T-cell (primary cell): Measurements from ENCODE around the gene TAF3. TPM values are rescaled to one million over a fixed set of nuclear protein-coding genes. Genes with fewer than 3 reads are reported as not detected.
A peak's percentile ranks its signal among the peaks of the same experiment; 100 is the strongest.

ENCODE experiments used
- ATAC-seq, 4 experiments: fragments of 200-7000 bp in 3 of 4; fragments of 150-1000 bp in 1 of 4; cut with Tn5 transposase; replicated peaks in 1 of 4; 1 replicate in 3 of 4; 2 replicates in 1 of 4; pipeline ENCODE4 v1.10.0; 2021; ENCODE audit warnings: moderate library complexity in 3 of 4, mild to moderate bottlenecking in 2 of 4, moderate number of reproducible peaks in 1 of 4
- CTCF ChIA-PET, 2 donors: fragments of 300-600 bp; sonication (Branson Sonifier 250); formaldehyde crosslinking; loops; one replicate each; lab custom pipeline; 2022; ENCODE audit warnings: antibody characterized with exemption in 2 of 2; lab: Charles Lee
- POLR2A ChIA-PET, 2 donors: fragments of 300-600 bp; sonication (Branson Sonifier 250); formaldehyde crosslinking; loops; one replicate each; lab custom pipeline; 2022; ENCODE audit warnings: antibody characterized with exemption in 2 of 2; lab: Charles Lee
- DNase-seq, 35 experiments: peaks; one replicate each; pipeline versions ENCODE4 v3.0.0 to v3.0.0-alpha.2; 2013 to 2023
- H3K27ac ChIP-seq: one replicate; pipeline ENCODE4 v1.5.1; 2013; ENCODE audit warnings: low read length
- H3K27me3 ChIP-seq, 2 experiments: replicated peaks in 1 of 2; 1 replicate in 1 of 2; 2 replicates in 1 of 2; pipeline versions ENCODE4 v1.6.1 to v1.7.0; 2013; ENCODE audit warnings: low read length in 1 of 2, mixed read lengths in 1 of 2; ENCODE audit not compliant: control insufficient read depth in 2 of 2, insufficient read depth in 2 of 2; ENCODE audit errors: extremely low read depth in 1 of 2
- H3K36me3 ChIP-seq, 2 donors: 1 replicate in 1 of 2; 2 replicates in 1 of 2; pipeline versions ENCODE4 v1.6.1 to v1.7.0; 2013; ENCODE audit warnings: low read length in 1 of 2; ENCODE audit not compliant: control insufficient read depth in 2 of 2, insufficient read depth in 1 of 2; ENCODE audit errors: extremely low read depth in 1 of 2
- H3K4me1 ChIP-seq, 2 experiments: 1 replicate in 1 of 2; 2 replicates in 1 of 2; pipeline versions ENCODE4 v1.6.1 to v1.7.0; 2013; ENCODE audit warnings: low read length in 2 of 2, mixed read lengths in 1 of 2; ENCODE audit not compliant: insufficient read depth in 2 of 2, control insufficient read depth in 1 of 2; ENCODE audit errors: extremely low read depth in 1 of 2
- H3K4me3 ChIP-seq, 2 donors: 1 replicate in 1 of 2; 2 replicates in 1 of 2; pipeline versions ENCODE4 v1.5.1 to v1.7.0; 2013; ENCODE audit warnings: mild to moderate bottlenecking in 2 of 2, low read length in 1 of 2, moderate library complexity in 1 of 2; ENCODE audit not compliant: control insufficient read depth in 1 of 2; ENCODE audit errors: extremely low read depth in 1 of 2
- H3K9me3 ChIP-seq: 2 replicates; pipeline ENCODE4 v1.7.0; 2013
- H3K27ac Mint-ChIP-seq, 2 donors: one replicate each; pipeline ENCODE4 v1.8.0; 2020 to 2021; ENCODE audit warnings: mild to moderate bottlenecking in 2 of 2, mixed read lengths in 2 of 2
- H3K27me3 Mint-ChIP-seq, 2 donors: one replicate each; pipeline ENCODE4 v1.8.0; 2021 to 2022; ENCODE audit warnings: mixed read lengths in 2 of 2
- H3K36me3 Mint-ChIP-seq: one replicate; pipeline ENCODE4 v1.8.0; 2021; ENCODE audit warnings: mixed read lengths
- H3K4me1 Mint-ChIP-seq, 3 donors: one replicate each; pipeline ENCODE4 v1.8.0; 2020 to 2022; ENCODE audit warnings: mixed read lengths in 3 of 3, mild to moderate bottlenecking in 1 of 3
- H3K4me3 Mint-ChIP-seq, 3 donors: one replicate each; pipeline ENCODE4 v1.8.0; 2020 to 2022; ENCODE audit warnings: mild to moderate bottlenecking in 3 of 3, mixed read lengths in 3 of 3, moderate library complexity in 3 of 3
- H3K9me3 Mint-ChIP-seq, 3 donors: one replicate each; pipeline ENCODE4 v1.8.0; 2020 to 2022; ENCODE audit warnings: mixed read lengths in 3 of 3
- WGBS: methylation state at CpG from one replicate; pipeline ENCODE4 v1.1.5; 2013; ENCODE audit warnings: missing lambda C conversion rate; ENCODE audit not compliant: insufficient coverage; 5-methylcytosine and 5-hydroxymethylcytosine counted together
- total RNA-seq, 35 experiments: library from RNA in 6 of 35; stranded (reverse) in 6 of 35; fragments of 120-200 nt in 1 of 35; gene quantifications; one replicate each; pipeline versions ENCODE4 v1.2.1 to v1.2.4 and lab custom pipeline; 2013 to 2026

TAF3 gene
- total RNA-seq, 5 donors from 2014 or later (not counting 1 experiment from before 2014, with no cell fraction given): 18.2 to 21.8 (median 20.0) TPM

DNA sequence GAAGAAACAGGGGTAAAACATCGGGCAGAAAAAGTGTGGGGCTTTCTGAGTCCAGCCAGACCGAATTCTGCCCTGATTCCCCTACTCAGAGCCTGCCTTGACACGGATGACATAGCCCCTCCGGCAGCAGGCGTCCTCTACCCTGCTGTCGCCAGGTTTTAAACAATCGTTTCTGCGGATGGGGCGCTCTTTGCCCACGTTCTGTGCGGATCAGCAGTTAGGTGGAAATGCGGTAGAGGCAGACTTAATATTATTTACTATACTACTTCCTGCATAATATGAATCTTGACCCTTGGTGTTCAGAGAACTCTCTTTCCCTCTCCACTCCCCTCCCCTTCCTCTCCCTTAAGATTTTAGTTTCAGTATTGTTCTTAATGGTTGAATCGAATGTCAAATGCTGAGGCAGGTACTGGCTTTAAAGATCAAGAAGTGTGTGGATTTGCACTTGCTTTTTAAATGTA is 238.6 kb downstream of the TAF3 start:
- DNase-seq (peak in 18 of 35 experiments; percentile 37 to 73 (median 49)), ATAC-seq (peak in 2 of 4 experiments; percentile 9 to 14)
- Mint-ChIP-seq H3K36me3 (peaks cover 26% of the 10 kb centered on the region), H3K27me3 (peaks cover 12 to 15% of the 10 kb centered on the region in 2 donors), H3K4me3 (peak overlapping the region; percentile 92 to 99 (median 95)), H3K4me1 (peaks cover 63 to 81% (median 67%) of the 10 kb centered on the region in 3 donors), H3K27ac (peak overlapping the region; percentile 98 to 99), H3K9me3 (no peaks in the 10 kb centered on the region)
- ChIA-PET POLR2A (interaction anchor here in 1 of 2 donors (1.4 kb wide), 1 partner anchor 15 kb away, joined by 4 read pairs; no protein-coding TSS in a partner anchor), CTCF (interaction anchor here (0.5 to 0.6 kb wide), 2 partner anchors 9 to 17 kb away, joined by 4 to 5 read pairs; no protein-coding TSS in a partner anchor)
- Histone ChIP-seq H3K36me3 (peaks cover 0 to 17% of the 10 kb centered on the region in 2 donors), H3K27ac (peak overlapping the region; percentile 76), H3K9me3 (no peaks in the 10 kb centered on the region), H3K4me1 (peaks cover 30 to 69% of the 10 kb centered on the region in 2 experiments), H3K4me3 (peak overlapping the region; percentile 94), H3K27me3 (peaks cover 4 to 13% of the 10 kb centered on the region in 2 experiments)
- WGBS: 0% methylated on average over 1 of the region's 13 CpGs

DNA sequence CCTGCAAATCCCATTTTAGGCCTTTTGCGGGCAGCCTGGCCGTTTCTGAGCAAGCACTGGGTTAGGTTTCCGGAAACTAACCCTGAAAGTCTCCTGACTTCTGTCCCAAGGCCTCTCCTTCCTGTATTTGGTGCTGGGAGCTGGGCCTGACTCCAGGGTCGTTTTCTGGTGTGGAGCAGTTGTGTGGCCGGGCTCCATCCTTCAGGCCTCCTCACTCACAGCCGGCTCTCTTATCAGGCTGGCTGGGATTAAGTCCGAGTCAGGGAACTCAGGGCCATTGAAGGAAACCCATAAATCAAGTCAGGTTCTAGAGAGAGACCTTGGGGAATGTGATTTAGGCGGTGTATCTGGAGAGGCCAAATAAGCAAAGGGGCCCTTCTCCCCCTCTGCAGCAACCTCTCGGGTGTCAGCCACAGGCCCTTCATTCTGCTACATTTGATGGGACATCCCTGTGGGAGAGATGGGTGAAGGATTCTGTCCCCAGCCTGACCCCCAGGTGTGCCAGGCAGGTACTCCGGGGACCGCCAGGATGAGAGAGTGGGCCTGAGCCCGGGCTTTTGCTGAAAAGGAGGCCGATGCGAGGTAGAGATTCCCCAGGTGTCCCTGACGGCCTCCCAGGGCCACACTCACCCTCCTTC is 239.4 kb downstream of the TAF3 start:
- H3K36me3 ChIP-seq: peaks cover 3 to 25% of the 10 kb centered on the region in 2 donors
- ATAC-seq: no peak
- peak overlapping the region; percentile 76 for H3K27ac ChIP-seq
- peak overlapping the region; percentile 98 to 99 for H3K27ac Mint-ChIP-seq
- peak overlapping the region; percentile 92 to 99 (median 95) for H3K4me3 Mint-ChIP-seq
- peaks cover 0 to 4% of the 10 kb centered on the region in 2 experiments for H3K27me3 ChIP-seq
- peak overlapping the region; percentile 94 for H3K4me3 ChIP-seq
- CTCF ChIA-PET: interaction anchor here in 1 of 2 donors (0.6 to 1.3 kb wide), 2 partner anchors 12 to 16 kb away, joined by 3 to 5 read pairs; no protein-coding TSS in a partner anchor
- no peaks in the 10 kb centered on the region for H3K9me3 ChIP-seq
- peaks cover 5 to 6% of the 10 kb centered on the region in 2 donors for H3K27me3 Mint-ChIP-seq
- peaks cover 63 to 81% (median 67%) of the 10 kb centered on the region in 3 donors for H3K4me1 Mint-ChIP-seq
- H3K36me3 Mint-ChIP-seq: peaks cover 31% of the 10 kb centered on the region
- H3K4me1 ChIP-seq: peaks cover 27 to 69% of the 10 kb centered on the region in 2 experiments
- no peaks in the 10 kb centered on the region for H3K9me3 Mint-ChIP-seq
- WGBS: 72% methylated on average over 4 of the region's 15 CpGs
- DNase-seq: peak in 1 of 35 experiments; percentile 20
- POLR2A ChIA-PET: interaction anchor here in 1 of 2 donors (0.9 to 1.4 kb wide), 2 partner anchors 14 to 274 kb away, joined by 4 read pairs; no protein-coding TSS in a partner anchor

DNA sequence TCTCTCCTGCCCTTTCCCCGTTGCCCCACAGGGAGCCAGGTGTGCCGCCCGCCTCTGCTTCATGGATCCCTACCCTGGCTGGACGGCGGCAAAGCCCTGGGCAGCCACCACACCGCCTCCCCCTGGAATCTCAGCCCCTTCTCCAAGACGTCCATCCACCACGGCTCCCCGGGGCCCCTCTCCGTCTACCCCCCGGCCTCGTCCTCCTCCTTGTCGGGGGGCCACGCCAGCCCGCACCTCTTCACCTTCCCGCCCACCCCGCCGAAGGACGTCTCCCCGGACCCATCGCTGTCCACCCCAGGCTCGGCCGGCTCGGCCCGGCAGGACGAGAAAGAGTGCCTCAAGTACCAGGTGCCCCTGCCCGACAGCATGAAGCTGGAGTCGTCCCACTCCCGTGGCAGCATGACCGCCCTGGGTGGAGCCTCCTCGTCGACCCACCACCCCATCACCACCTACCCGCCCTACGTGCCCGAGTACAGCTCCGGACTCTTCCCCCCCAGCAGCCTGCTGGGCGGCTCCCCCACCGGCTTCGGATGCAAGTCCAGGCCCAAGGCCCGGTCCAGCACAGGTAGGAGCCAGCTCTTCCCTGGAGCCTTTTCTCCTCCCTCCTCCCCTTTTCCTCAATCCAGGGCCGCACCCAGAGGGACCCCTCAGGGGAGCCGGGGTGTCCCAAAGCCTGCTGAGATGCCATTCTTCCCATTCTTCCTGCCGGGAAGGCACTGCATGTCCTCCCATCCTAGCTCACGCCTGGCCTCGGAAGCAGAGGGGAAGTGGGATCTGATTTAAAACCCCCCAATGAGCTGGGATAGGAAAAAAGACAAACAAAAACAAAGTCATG is 240.2 kb downstream of the TAF3 start:
- H3K4me1 ChIP-seq: peaks cover 24 to 69% of the 10 kb centered on the region in 2 experiments
- ChIA-PET CTCF (interaction anchor here (0.6 to 1.3 kb wide), 4 partner anchors 13 to 1467 kb away, joined by 3 to 5 read pairs (median 4); no protein-coding TSS in a partner anchor), POLR2A (interaction anchor here (0.7 to 2.3 kb wide), 6 partner anchors 13 to 1037 kb away, joined by 4 to 6 read pairs (median 4); no protein-coding TSS in a partner anchor)
- peak overlapping the region; percentile 85 for H3K27ac ChIP-seq
- peaks cover 64 to 82% (median 69%) of the 10 kb centered on the region in 3 donors for H3K4me1 Mint-ChIP-seq
- H3K27me3 Mint-ChIP-seq: no peaks in the 10 kb centered on the region
- peaks cover 38% of the 10 kb centered on the region for H3K36me3 Mint-ChIP-seq
- peak overlapping the region; percentile 98 to 99 for H3K27ac Mint-ChIP-seq
- peak overlapping the region; percentile 94 for H3K4me3 ChIP-seq
- DNase-seq (peak in 1 of 35 experiments; percentile 19), ATAC-seq (no peak)
- no peaks in the 10 kb centered on the region for H3K27me3 ChIP-seq
- peaks cover 4 to 33% of the 10 kb centered on the region in 2 donors for H3K36me3 ChIP-seq
- H3K9me3 ChIP-seq: no peaks in the 10 kb centered on the region
- WGBS: 79% methylated on average over 33 of the region's 45 CpGs
- H3K4me3 Mint-ChIP-seq: peak overlapping the region; percentile 92 to 99 (median 95)
- no peaks in the 10 kb centered on the region for H3K9me3 Mint-ChIP-seq

DNA sequence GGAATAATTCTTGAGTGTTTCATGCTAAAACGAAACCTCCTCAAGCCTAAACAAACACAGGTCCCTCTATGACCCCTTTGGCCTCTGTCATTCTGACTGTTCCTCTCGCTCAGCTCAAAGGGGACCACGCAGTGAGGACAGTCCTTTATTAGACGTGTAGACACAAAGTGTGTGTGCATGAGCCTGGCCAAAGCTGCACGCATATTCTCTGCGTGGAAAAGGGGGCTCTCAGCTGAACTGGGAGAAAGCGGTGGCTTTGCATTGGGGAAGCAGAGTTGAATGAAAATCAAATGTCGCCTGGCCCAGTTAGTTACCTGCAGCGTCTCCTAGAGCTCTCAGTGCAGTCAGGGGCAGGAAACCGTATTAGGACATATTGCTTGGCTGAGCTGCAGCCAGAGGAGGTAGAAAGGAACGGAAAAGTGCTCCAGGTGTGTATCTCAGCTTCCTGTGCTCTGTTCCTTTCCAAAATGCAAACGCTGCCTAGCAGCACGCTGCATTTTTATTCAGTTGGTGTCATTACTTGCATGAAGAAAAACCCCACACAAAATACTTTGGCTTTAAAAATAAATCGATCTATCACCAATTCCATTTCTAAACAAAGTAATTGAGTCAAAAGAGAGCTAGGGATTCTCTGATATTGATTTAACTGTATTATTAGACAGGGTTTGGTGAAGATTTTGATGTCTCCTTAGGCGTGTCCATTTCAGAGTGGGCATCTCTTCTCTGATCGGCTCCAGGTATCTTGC is 241.1 kb downstream of the TAF3 start:
- 47% methylated on average over 8 of the region's 16 CpGs for WGBS
- peak overlapping the region; percentile 92 to 99 (median 95) for H3K4me3 Mint-ChIP-seq
- Histone ChIP-seq H3K36me3 (peaks cover 10 to 41% of the 10 kb centered on the region in 2 donors), H3K4me1 (peaks cover 25 to 69% of the 10 kb centered on the region in 2 experiments), H3K27me3 (no peaks in the 10 kb centered on the region), H3K9me3 (no peaks in the 10 kb centered on the region), H3K27ac (peak overlapping the region; percentile 85), H3K4me3 (peak overlapping the region; percentile 67 to 94)
- H3K27me3 Mint-ChIP-seq: no peaks in the 10 kb centered on the region
- H3K27ac Mint-ChIP-seq: peak overlapping the region; percentile 98 to 99
- DNase-seq: peak in 4 of 35 experiments; percentile 27 to 58 (median 32)
- H3K9me3 Mint-ChIP-seq: no peaks in the 10 kb centered on the region
- ChIA-PET POLR2A (interaction anchor here in 1 of 2 donors (0.8 to 2.5 kb wide), 6 partner anchors 11 to 1037 kb away, joined by 4 to 17 read pairs (median 5); no protein-coding TSS in a partner anchor), CTCF (interaction anchor here (0.6 to 1.4 kb wide), 5 partner anchors 11 to 385 kb away, joined by 3 to 5 read pairs (median 4); no protein-coding TSS in a partner anchor)
- ATAC-seq: peak in 1 of 4 experiments; percentile 8
- H3K4me1 Mint-ChIP-seq: peaks cover 71 to 82% (median 74%) of the 10 kb centered on the region in 3 donors
- peaks cover 46% of the 10 kb centered on the region for H3K36me3 Mint-ChIP-seq

DNA sequence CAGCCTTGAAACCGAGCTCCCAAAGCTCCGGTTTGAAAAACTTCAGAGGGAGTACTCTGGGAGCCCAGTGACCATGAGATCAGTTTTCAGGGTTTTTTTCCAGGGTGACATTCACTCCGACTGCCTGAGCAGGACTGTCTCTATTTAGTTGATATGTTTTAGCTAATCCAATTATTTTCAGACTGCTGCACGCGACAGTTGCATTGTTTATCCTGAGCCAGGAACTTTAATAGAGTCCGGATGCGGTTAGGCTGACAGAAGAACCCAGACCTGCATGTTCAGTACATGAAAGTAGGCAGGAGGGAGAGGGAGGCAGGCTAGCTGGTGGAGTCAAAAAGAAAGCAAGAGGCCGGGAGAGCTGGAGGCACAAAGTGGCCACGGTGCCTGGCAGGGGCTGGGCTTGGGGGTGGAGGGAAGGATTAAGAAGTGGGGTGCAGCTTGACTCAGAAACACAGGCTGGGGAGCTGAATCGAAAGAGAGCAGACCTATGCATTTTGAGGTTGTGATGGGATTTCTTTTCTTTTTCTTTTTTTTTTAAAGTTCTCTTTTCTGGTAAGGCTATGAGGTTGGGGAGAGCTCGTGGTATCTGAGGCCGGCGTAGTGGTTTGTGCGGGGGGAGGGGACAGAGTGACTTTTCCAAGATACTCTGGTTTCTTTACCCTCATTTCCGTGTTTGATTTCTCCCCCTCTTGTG is 241.9 kb downstream of the TAF3 start:
- peaks cover 10 to 49% of the 10 kb centered on the region in 2 donors for H3K36me3 ChIP-seq
- no peaks in the 10 kb centered on the region for H3K27me3 Mint-ChIP-seq
- H3K27ac ChIP-seq: peak overlapping the region; percentile 85
- WGBS: 8% methylated on average over 6 of the region's 15 CpGs
- H3K27ac Mint-ChIP-seq: peak overlapping the region; percentile 98 to 99
- peaks cover 31 to 73% of the 10 kb centered on the region in 2 experiments for H3K4me1 ChIP-seq
- ChIA-PET CTCF (interaction anchor here in 1 of 2 donors (0.6 to 1.4 kb wide), 5 partner anchors 10 to 287 kb away, joined by 3 to 5 read pairs (median 4); no protein-coding TSS in a partner anchor), POLR2A (interaction anchor here (0.7 to 2.5 kb wide), 7 partner anchors 10 to 357 kb away, joined by 4 to 17 read pairs (median 6); no protein-coding TSS in a partner anchor)
- no peaks in the 10 kb centered on the region for H3K27me3 ChIP-seq
- H3K9me3 Mint-ChIP-seq: no peaks in the 10 kb centered on the region
- DNase-seq: peak in 27 of 35 experiments; percentile 37 to 79 (median 55)
- peaks cover 51% of the 10 kb centered on the region for H3K36me3 Mint-ChIP-seq
- peak overlapping the region; percentile 92 to 99 (median 95) for H3K4me3 Mint-ChIP-seq
- ATAC-seq: peak; percentile 36 to 46 (median 42)
- H3K4me1 Mint-ChIP-seq: peaks cover 76 to 80% (median 80%) of the 10 kb centered on the region in 3 donors
- peak overlapping the region; percentile 67 to 94 for H3K4me3 ChIP-seq
- H3K9me3 ChIP-seq: no peaks in the 10 kb centered on the region
